HG02610 (cell line): ENCODE results near the gene SIK3.

Source experiments
- ATAC-seq: cut with Tn5 transposase; IDR thresholded peaks from one replicate; pipeline ENCODE4 v1.9.1; 2021; ENCODE audit warnings: mild to moderate bottlenecking, moderate library complexity; ENCODE audit not compliant: unreplicated experiment

The SIK3 gene

DNA sequence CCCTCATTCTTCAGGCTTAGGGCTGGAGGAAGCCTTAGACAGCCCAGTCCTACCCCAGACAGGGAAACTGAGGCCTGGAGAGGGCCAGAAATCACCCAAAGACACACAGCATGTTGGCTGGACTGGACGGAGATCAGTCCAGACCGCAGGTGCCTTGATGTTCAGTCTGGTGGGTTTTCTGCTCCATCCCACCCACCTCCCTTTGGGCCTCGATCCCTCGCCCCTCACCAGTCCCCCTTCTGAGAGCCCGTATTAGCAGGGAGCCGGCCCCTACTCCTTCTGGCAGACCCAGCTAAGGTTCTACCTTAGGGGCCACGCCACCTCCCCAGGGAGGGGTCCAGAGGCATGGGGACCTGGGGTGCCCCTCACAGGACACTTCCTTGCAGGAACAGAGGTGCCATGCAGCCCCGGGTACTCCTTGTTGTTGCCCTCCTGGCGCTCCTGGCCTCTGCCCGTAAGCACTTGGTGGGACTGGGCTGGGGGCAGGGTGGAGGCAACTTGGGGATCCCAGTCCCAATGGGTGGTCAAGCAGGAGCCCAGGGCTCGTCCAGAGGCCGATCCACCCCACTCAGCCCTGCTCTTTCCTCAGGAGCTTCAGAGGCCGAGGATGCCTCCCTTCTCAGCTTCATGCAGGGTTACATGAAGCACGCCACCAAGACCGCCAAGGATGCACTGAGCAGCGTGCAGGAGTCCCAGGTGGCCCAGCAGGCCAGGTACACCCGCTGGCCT is 267.9 kb downstream of the SIK3 start:
- no peak for ATAC-seq

DNA sequence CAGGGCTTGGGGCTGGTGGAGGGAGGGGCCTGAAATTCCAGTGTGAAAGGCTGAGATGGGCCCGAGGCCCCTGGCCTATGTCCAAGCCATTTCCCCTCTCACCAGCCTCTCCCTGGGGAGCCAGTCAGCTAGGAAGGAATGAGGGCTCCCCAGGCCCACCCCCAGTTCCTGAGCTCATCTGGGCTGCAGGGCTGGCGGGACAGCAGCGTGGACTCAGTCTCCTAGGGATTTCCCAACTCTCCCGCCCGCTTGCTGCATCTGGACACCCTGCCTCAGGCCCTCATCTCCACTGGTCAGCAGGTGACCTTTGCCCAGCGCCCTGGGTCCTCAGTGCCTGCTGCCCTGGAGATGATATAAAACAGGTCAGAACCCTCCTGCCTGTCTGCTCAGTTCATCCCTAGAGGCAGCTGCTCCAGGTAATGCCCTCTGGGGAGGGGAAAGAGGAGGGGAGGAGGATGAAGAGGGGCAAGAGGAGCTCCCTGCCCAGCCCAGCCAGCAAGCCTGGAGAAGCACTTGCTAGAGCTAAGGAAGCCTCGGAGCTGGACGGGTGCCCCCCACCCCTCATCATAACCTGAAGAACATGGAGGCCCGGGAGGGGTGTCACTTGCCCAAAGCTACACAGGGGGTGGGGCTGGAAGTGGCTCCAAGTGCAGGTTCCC is 268.6 kb downstream of the SIK3 start, which contains the start of gene APOC3:
APOC3 (plus strand) TSS at position 383 of the 659 bp plus-strand sequence. CDS start 676 bp downstream, outside the sequence.
- ATAC-seq: no peak

DNA sequence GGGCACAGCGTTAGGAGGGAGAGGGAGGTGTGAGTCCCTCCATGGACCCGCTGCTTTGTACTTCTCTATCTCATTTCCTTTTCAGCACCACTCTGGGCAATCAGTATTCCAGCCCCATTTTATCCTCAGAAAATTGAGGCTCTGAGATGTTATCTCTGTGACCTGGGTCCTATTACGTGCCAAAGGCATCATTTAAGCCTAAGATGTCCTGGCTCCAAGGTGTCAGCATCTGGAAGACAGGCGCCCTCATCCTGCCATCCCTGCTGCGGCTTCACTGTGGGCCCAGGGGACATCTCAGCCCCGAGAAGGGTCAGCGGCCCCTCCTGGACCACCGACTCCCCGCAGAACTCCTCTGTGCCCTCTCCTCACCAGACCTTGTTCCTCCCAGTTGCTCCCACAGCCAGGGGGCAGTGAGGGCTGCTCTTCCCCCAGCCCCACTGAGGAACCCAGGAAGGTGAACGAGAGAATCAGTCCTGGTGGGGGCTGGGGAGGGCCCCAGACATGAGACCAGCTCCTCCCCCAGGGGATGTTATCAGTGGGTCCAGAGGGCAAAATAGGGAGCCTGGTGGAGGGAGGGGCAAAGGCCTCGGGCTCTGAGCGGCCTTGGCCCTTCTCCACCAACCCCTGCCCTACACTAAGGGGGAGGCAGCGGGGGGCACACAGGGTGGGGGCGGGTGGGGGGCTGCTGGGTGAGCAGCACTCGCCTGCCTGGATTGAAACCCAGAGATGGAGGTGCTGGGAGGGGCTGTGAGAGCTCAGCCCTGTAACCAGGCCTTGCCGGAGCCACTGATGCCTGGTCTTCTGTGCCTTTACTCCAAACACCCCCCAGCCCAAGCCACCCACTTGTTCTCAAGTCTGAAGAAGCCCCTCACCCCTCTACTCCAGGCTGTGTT is 269.4 kb downstream of the SIK3 start:
- no peak for ATAC-seq

DNA sequence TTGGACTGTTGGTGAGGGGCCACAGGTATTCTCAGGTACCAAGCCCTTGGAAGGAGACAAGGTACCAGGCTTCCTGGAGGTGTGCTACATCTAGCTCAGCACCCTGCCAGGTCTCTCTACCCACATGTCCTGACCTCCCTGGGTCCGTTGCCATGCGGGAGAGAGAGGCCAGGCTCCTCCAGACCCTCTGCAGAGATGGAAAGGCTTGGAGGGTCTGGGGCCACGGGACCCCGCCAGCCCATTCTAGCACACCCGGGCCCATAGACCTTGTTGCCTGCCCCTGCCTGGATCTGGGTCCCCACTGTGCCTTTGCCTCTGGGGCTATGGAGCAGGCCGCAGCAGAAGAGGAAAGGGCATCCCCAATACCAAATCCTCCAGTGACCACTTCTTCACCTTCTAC is 270.8 kb downstream of the SIK3 start:
- ATAC-seq: no peak

GRCh38 chr11:116826751-116827431 is 271.3 kb downstream of the SIK3 start:
- ATAC-seq: no peak

GRCh38 chr11:116825854-116826750 is 272.1 kb downstream of the SIK3 start:
- ATAC-seq: no peak

DNA sequence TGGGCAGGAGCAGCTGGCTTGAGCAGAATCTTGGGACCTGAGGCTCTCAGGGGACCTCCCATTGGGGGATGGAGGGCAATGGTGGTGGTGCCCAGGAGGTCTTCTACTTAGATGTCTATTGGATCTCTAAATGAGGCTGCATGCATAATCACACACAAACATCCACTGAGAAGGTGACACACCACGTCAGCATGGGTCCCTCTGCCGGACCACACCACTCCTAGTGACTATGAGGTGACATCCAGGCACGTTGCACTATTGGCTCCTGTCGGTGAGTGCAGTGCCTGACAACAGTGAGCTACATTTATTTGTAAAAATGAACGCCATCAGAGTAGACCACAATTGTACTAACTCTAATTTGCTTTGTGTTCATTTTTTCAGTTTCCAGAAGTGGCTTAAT is 272.8 kb downstream of the SIK3 start:
- no peak for ATAC-seq

DNA sequence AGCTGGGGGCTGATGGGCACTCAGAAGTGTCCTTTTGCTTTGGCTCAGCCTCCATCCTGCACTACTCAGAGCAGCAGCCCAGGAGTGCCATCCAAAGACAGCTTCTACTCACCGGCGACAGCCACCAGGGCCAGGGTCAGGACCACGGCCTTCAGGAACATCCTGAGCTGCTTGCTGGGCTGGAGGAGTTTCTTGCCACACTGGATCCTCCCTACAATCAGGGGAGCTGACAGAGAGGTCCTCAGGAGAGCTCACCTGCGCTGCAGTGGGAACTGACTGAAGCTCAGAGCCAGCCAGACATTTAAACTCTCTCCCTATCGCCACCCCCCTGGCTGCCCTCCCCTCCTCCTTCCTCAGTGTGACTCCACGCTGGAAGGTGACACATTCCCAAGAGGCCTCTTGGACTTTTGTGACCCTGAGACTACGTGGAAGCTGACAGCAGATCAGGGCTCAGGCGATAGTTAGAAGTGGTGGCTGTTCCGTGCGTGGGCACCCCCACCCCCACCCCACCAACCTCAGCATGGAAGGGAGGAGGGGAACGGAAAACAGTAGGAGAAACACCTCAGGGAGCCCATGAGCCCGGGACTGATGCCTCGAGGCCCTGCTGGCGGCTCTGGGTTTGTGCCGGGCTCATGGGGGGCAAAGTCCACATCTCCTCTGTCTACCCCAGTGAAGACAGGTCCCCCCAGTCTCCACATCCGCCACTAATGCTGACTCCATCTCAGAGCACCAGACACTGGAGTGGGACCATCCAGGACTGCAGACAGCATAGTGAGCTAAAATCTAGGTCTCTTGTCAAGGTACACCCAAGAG is 275.0 kb downstream of the SIK3 start, which contains the start of gene APOA4:
APOA4 (minus strand) TSS at position 274 of the 813 bp plus-strand sequence; CDS start at position 161, 113 bp downstream.
- ATAC-seq: no peak

DNA sequence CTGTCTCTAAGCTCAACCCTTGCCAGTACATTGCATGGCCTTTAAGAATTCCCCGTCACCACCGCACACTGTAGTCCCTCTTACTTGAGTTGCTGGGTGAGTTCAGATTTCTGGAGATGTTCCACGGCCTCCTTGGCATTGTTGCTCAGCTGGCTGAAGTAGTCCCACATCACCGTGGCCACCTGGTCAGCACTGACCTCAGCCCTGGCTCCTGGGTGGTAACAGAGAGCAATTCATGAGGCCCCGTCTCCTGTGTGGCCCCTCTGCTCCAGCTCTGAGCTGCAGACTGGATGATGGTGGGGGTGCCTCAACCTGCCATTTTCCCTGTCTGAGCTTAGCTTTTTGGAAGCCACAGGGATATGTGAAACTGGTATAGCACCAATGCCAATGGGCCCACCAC is 275.7 kb downstream of the SIK3 start:
- ATAC-seq: no peak

DNA sequence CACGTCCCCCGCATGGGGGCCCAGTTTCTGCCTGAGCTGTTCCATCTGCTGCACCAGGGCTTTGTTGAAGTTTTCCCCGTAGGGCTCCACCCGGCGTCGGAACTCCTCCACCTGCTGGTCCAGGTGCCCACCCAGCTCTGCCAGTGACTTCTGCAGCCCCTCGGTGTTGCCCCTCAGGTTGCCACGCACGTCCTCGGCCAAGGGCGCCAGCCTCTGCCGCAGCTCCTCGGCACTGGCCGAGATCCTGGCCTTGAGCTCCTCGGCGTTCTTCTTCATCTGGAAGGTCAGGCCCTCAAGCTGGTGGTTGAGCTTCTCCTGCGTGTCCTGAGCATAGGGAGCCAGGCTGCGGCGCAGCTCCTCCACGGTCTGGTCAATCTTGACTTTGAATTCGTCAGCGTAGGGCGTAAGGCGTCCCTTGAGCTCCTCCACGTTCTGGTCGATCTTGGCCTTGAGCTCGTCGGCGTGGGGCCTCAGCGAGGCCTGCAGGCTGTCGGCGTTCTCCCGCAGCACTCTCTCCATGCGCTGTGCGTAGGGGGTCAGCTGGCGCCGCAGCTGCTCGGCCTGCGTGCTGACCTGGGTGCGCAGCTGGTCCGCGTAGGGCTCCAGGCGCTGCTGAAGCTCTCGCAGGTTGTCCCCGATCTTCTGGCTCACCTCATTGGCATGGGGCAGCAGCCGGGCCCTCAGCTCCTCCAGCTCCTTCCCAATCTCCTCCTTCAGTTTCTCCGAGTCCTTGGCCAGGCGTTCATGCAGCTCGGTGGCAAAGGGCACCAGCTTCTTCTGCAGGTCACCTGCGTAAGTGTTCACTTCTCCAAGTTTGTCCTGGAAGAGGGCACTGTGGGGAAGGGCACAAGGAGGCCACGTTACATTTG is 276.9 kb downstream of the SIK3 start:
- no peak for ATAC-seq

GRCh38 chr11:116819049-116819448 is 279.2 kb downstream of the SIK3 start:
- ATAC-seq: no peak

DNA sequence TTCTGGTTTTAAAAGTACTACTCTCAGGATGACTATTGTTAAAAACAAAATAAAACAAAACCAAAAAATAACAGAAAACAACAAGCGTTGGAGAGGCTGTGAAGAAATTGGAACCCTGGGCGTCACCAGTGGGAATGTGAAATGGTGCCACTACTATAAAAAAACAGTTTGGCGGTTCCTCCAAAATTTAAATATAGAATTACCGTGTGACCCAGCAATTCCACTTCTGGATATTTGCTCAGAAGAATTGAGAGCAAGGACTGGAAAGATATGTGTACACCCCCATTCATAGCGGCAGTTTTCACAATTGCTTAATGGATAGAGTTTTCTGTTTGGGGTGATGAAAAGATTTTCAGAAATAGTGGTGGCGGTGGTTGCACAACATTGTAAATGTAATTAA is 283.7 kb downstream of the SIK3 start:
- no peak for ATAC-seq

DNA sequence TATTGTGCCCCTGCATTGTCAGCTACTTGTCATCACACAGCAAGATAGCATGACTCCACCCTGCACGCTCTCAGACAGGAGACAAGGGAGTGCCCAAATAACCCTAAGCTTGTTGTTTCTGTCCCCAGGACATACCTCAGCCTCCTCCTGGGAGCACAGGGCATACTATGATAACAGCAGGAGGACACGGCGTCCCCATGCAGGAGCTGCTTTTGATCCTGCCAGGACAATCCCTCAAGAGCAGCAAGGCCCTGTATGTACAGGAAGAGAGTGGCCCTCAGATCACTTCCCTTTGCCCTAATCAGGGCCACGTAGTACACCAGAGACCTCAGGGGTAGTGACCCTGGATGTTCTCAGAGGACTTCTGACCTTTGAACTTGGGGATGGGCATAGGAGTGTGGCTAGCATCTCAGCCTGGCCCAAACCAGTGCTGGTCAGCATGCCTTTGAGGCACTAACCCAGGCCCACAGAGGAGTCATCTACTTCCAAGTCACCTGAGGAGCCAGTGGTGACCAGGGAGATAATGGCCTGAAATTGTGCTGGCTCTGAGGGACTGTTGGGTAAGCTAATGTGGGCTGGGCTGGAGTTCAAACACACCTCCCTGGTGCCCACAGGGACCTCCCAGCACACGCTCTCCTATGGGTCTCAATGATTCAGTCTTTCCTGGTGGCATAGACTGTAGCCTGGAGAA is 284.3 kb downstream of the SIK3 start:
- ATAC-seq: no peak

DNA sequence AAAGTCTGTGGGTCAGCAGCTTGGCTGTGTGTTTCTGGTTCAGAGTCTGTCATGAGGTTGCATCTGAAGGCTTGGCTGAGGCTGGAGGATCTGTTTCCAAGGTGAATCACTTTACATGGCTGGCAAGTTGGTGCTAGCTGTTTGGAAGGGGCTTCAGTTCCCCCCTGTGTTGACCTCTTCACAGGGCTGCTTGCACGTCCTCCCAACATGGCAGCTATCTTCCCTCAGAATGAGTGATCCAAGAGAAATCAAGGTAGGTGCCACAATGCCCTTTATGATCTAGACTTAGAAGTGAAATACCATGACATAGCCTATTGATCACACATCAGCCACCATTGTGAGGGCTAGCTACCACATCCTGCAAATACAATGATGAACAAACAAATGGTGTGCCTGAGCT is 285.1 kb downstream of the SIK3 start:
- ATAC-seq: no peak

GRCh38 chr11:116812109-116812508 is 286.1 kb downstream of the SIK3 start:
- no peak for ATAC-seq

GRCh38 chr11:116811194-116811593 is 287.0 kb downstream of the SIK3 start:
- no peak for ATAC-seq
